Vagina (tissue), 2 donors: ENCODE results near the gene SMAP2.

Source experiments
- CTCF ChIP-seq, 3 experiments: fragments of 450-650 bp in 2 of 3; fragments of 200-600 bp in 1 of 3; sonication (generic) in 1 of 3; IDR thresholded peaks; one replicate each; pipeline ENCODE4 v1.5.1; 2017 to 2019; ENCODE audit warnings: antibody characterized with exemption in 3 of 3, mild to moderate bottlenecking in 2 of 3, moderate library complexity in 2 of 3
- POLR2A ChIP-seq, 2 donors: fragments of 450-650 bp; IDR thresholded peaks; one replicate each; pipeline ENCODE4 v1.6.1; 2017; ENCODE audit warnings: antibody characterized with exemption in 2 of 2, mild to moderate bottlenecking in 2 of 2, moderate library complexity in 2 of 2

GRCh38 chr1:40337443-40337842 lies 36.1 kb upstream of the SMAP2 start:
- no peak for TF ChIP-seq CTCF (IDR thresholded peaks at IDR 0.05)
- no peak for TF ChIP-seq POLR2A (IDR thresholded peaks at IDR 0.05)
